Measurements from ENCODE around the gene SUGCT. TPM values are rescaled to one million over a fixed set of nuclear protein-coding genes. Genes with fewer than 3 reads are reported as not detected.

The SUGCT gene
- total and polyA plus RNA-seq, 2 of the 8 experiments (the other 6 are each of a cell fraction or from before 2014, with no cell fraction given): 2.8 to 5.4 TPM

- Histone ChIP-seq H3K4me3 (ENCODE audit: extremely low read depth in 1 of 4, insufficient read depth in 2 of 4, low read depth in 3 of 4, low read length in 4 of 4) (no peak overlapping the region), H3K36me3 (ENCODE audit: control insufficient read depth in 2 of 4, insufficient read depth in 4 of 4, low read length in 3 of 4) (no peaks in the 10 kb centered on the region), H2BK20ac (ENCODE audit: low read length) (no peak overlapping the region), H3K4me2 (ENCODE audit: insufficient read depth in 1 of 2, low read depth in 2 of 2, low read length in 2 of 2) (no peak overlapping the region), H3K79me2 (ENCODE audit: control insufficient read depth in 1 of 2, insufficient read depth in 2 of 2, low read length in 2 of 2) (no peaks in the 10 kb centered on the region), H4K20me1 (replicated peaks in 1 of 2; ENCODE audit: control insufficient read depth in 1 of 2, insufficient read depth in 2 of 2, low read length in 2 of 2) (no peaks in the 10 kb centered on the region), H4K8ac (ENCODE audit: extremely low read depth, insufficient read depth, low read length) (no peak overlapping the region), H3K27ac (ENCODE audit: low read depth, low read length) (no peak overlapping the region), H3K18ac (ENCODE audit: extremely low read depth, low read length) (no peak overlapping the region), H2AK5ac (ENCODE audit: low read depth, low read length) (no peak overlapping the region), H3K4me1 (replicated peaks in 1 of 4; ENCODE audit: control insufficient read depth in 3 of 4, insufficient read depth in 4 of 4, low read length in 3 of 4) (0 out of 7 replicates have a peak, but pooled peaks cover 0 to 2% (median 0%) of the 10 kb centered on the region in 4 experiments), H2AFZ (ENCODE audit: low read length) (no peak overlapping the region), H2BK15ac (ENCODE audit: low read length) (no peak overlapping the region), H3K9ac (replicated peaks in 1 of 4; ENCODE audit: extremely low read depth in 1 of 4, low read depth in 3 of 4, low read length in 3 of 4) (no peak overlapping the region), H3K23me2 (ENCODE audit: low read depth, low read length) (no peaks in the 10 kb centered on the region), H3K23ac (ENCODE audit: insufficient read length) (no peak overlapping the region), H3K14ac (ENCODE audit: insufficient read length) (no peak overlapping the region), H3K56ac (replicated peaks; ENCODE audit: insufficient read length, low read depth, low read length) (no peak overlapping the region), H2BK12ac (ENCODE audit: low read depth, low read length) (no peak overlapping the region), H3K9me3 (ENCODE audit: insufficient read depth in 2 of 2, low read depth in 1 of 2, low read length in 1 of 2) (no peaks in the 10 kb centered on the region), H4K5ac (ENCODE audit: insufficient read length, low read depth, low read length) (no peak overlapping the region), H2BK5ac (ENCODE audit: low read depth, low read length) (no peak overlapping the region), H4K91ac (replicated peaks; ENCODE audit: insufficient read length, low read length) (no peak overlapping the region), H2BK120ac (replicated peaks; ENCODE audit: low read depth, low read length) (no peak overlapping the region), H3K79me1 (ENCODE audit: low read depth, low read length) (no peaks in the 10 kb centered on the region), H3K4ac (replicated peaks; ENCODE audit: insufficient read length, low read depth, low read length) (no peak overlapping the region), H3K27me3 (replicated peaks in 1 of 4; ENCODE audit: control insufficient read depth in 3 of 4, extremely low read depth in 1 of 4, insufficient read depth in 3 of 4, low read length in 3 of 4) (no peaks in the 10 kb centered on the region)
- TF ChIP-seq BACH1 (IDR thresholded peaks at IDR 0.05; ENCODE audit: low read length): no peak
- TF ChIP-seq RAD21 (IDR thresholded peaks at IDR 0.05 in 1 of 2, conservative IDR thresholded peaks at IDR 0.05 in 1 of 2; ENCODE audit: low read depth in 2 of 2, low read length in 2 of 2): no peak
- TF ChIP-seq CHD2 (IDR thresholded peaks at IDR 0.05; ENCODE audit: low read length): no peak
- no peak for TF ChIP-seq TCF12 (IDR thresholded peaks at IDR 0.05; ENCODE audit: low read depth, low read length)
- no peak for TF ChIP-seq CHD1 (IDR thresholded peaks at IDR 0.05; ENCODE audit: low read depth, low read length)
- TF ChIP-seq TEAD4 (IDR thresholded peaks at IDR 0.05; ENCODE audit: low read depth, low read length): no peak
- no peak for TF ChIP-seq SP2 (IDR thresholded peaks at IDR 0.05; ENCODE audit: low read length)
- no peak for TF ChIP-seq RXRA (IDR thresholded peaks at IDR 0.05; ENCODE audit: insufficient read depth, low read depth, low read length)
- no peak for TF ChIP-seq CREB1 (IDR thresholded peaks at IDR 0.05)
- TF ChIP-seq CTBP2 (IDR thresholded peaks at IDR 0.05; ENCODE audit: borderline replicate concordance, insufficient read depth, insufficient read length, low read length): no peak
- no peak for TF ChIP-seq CTCF (IDR thresholded peaks at IDR 0.05; ENCODE audit: control extremely low read depth in 1 of 3, insufficient read depth in 1 of 3, low read depth in 1 of 3, low read length in 3 of 3)
- FAIRE-seq (no peak), DNase-seq (ENCODE audit: low read depth in 1 of 2, low spot score in 2 of 2) (no peak)
- 73% methylated on average over 2 of the region's 2 CpGs; no CpG with 5 or more reads in 1 of the 2 experiments for WGBS, 2 experiments (ENCODE audit: extremely low coverage in 1 of 2, insufficient coverage in 1 of 2, insufficient read length in 1 of 2, insufficient replicate concordance in 2 of 2, low coverage in 1 of 2, low lambda C conversion rate in 2 of 2, missing lambda C conversion rate in 1 of 2)
- ChIA-PET POLR2A (ENCODE audit: partially characterized antibody) (no interaction called here), CTCF (ENCODE audit: partially characterized antibody) (no interaction called here)
These were observed 219.9 kb downstream of the SUGCT start for GRCh38 chr7:40354711-40355110.
